PC-3 (cell line): ENCODE measurements around the gene ABCA3. TPM values are rescaled to one million over a fixed set of nuclear protein-coding genes. Genes with fewer than 3 reads are reported as not detected.

Experiments
- ATAC-seq: fragments of 200-7000 bp; cut with Tn5 transposase; 2 replicates; pipeline ENCODE4 v1.9.1; 2020; ENCODE audit warnings: mild to moderate bottlenecking, moderate library complexity
- BruUV-seq: library from RNA; stranded (reverse); fragments of 400-500 nt; replicated peaks from 2 replicates; lab custom pipeline; 2021; lab: Mats Ljungman, UMichigan
- CTCF ChIA-PET: fragments of 300-600 bp; sonication (Branson Sonifier 250); formaldehyde crosslinking; loops from one replicate; lab custom pipeline; 2022; ENCODE audit warnings: antibody characterized with exemption; lab: Charles Lee
- POLR2A ChIA-PET: fragments of 300-600 bp; sonication (Branson Sonifier 250); formaldehyde crosslinking; loops from one replicate; lab custom pipeline; 2022; ENCODE audit warnings: antibody characterized with exemption; ENCODE audit not compliant: unreplicated experiment; lab: Charles Lee
- DNase-seq: peaks from one replicate; pipeline ENCODE4 v3.0.0-alpha.2; 2015
- H2AFZ ChIP-seq: fragments of 300-600 bp; sonication (generic); 2 replicates; pipeline ENCODE4 v1.6.0; 2016; ENCODE audit warnings: antibody characterized with exemption, low read length
- H3F3A ChIP-seq: fragments of 300-600 bp; sonication (generic); one replicate; pipeline ENCODE4 v1.6.0; 2017; ENCODE audit warnings: antibody characterized with exemption, low read length, control low read depth, mild to moderate bottlenecking; ENCODE audit not compliant: unreplicated experiment
- H3K27ac ChIP-seq: fragments of 300-600 bp; sonication (generic); 2 replicates; pipeline ENCODE4 v1.5.1; 2016; ENCODE audit warnings: mild to moderate bottlenecking, low read length
- H3K27me3 ChIP-seq: fragments of 300-600 bp; sonication (generic); 2 replicates; pipeline ENCODE4 v1.6.1; 2016; ENCODE audit warnings: low read length, mixed read lengths
- H3K36me3 ChIP-seq: fragments of 300-600 bp; sonication (generic); 2 replicates; pipeline ENCODE4 v1.6.1; 2016; ENCODE audit warnings: low read depth, mixed run types, low read length, mixed read lengths
- H3K4me1 ChIP-seq: fragments of 300-600 bp; sonication (generic); 2 replicates; pipeline ENCODE4 v1.5.1; 2016; ENCODE audit warnings: low read length; ENCODE audit not compliant: insufficient read depth
- H3K4me2 ChIP-seq: fragments of 300-600 bp; sonication (generic); 2 replicates; pipeline ENCODE4 v1.6.0; 2016; ENCODE audit warnings: low read length
- H3K4me3 ChIP-seq: fragments of 300-600 bp; sonication (generic); 2 replicates; pipeline ENCODE4 v1.5.1; 2016; ENCODE audit warnings: mild to moderate bottlenecking, low read length, mixed read lengths
- H3K79me2 ChIP-seq: fragments of 300-600 bp; sonication (generic); 2 replicates; pipeline ENCODE4 v1.6.1; 2017; ENCODE audit warnings: low read length, mixed read lengths
- H3K9ac ChIP-seq: fragments of 300-600 bp; sonication (generic); 2 replicates; pipeline ENCODE4 v1.6.0; 2016; ENCODE audit warnings: mild to moderate bottlenecking, low read length
- H3K9me2 ChIP-seq: fragments of 300-600 bp; sonication (generic); replicated peaks from 2 replicates; pipeline ENCODE4 v1.6.1; 2016; ENCODE audit warnings: mixed run types, low read length, mixed read lengths
- H3K9me3 ChIP-seq: fragments of 300-600 bp; sonication (generic); 2 replicates; pipeline ENCODE4 v1.6.1; 2016; ENCODE audit warnings: low read length, mixed read lengths
- H4K20me1 ChIP-seq: fragments of 300-600 bp; sonication (generic); 2 replicates; pipeline ENCODE4 v1.6.1; 2016; ENCODE audit warnings: low read length, mixed read lengths
- CTCF ChIP-seq: fragments of 300-600 bp; sonication (generic); conservative IDR thresholded peaks from 2 replicates; pipeline ENCODE4 v1.5.1; 2017; ENCODE audit warnings: antibody characterized with exemption, low read depth, mild to moderate bottlenecking, low read length
- EZH2 ChIP-seq: fragments of 300-600 bp; sonication (generic); IDR thresholded peaks from one replicate; pipeline ENCODE4 v1.6.1; 2017; ENCODE audit warnings: antibody characterized with exemption, mild to moderate bottlenecking, low read length; ENCODE audit not compliant: unreplicated experiment
- EZH2phosphoT487 ChIP-seq: fragments of 300-600 bp; sonication (generic); IDR thresholded peaks from 2 replicates; pipeline ENCODE4 v1.6.1; 2018; ENCODE audit warnings: mild to moderate bottlenecking, antibody characterized with exemption, low read length, borderline replicate concordance
- intact Hi-C: fragments of 100-400 bp; cut with micrococcal nuclease; formaldehyde crosslinking; loops from 2 replicates; pipeline ENCODE4 v1.9.0; 2023
- total RNA-seq: library from RNA; depleted of rRNA; stranded (reverse); fragments of >200 nt; gene quantifications from 2 replicates; pipeline ENCODE4 v1.2.3, GENCODE V29; 2014

Gene ABCA3
- total RNA-seq, 1 experiment from 2014 or later: 11.0 TPM

GRCh38 chr16:2246301-2246885, 94.1 kb downstream of the ABCA3 start:
- no TSS peak for BruUV-seq
- ChIA-PET CTCF (no interaction called here), POLR2A (no interaction called here)
- intact Hi-C loops: no loop called here
- DNase-seq (no peak), ATAC-seq (no peak)
- no peaks in the 10 kb centered on the region for H3F3A ChIP-seq
- H3K9ac ChIP-seq: no peak overlapping the region
- H2AFZ ChIP-seq: no peak overlapping the region
- H3K9me3 ChIP-seq: no peaks in the 10 kb centered on the region
- no peak overlapping the region for H3K4me2 ChIP-seq
- no peaks in the 10 kb centered on the region for H3K27me3 ChIP-seq
- no peaks in the 10 kb centered on the region for H4K20me1 ChIP-seq
- peaks cover 7% of the 10 kb centered on the region; the same call in 1 of the 2 replicates for H3K36me3 ChIP-seq
- TF ChIP-seq EZH2phosphoT487: no peak
- TF ChIP-seq CTCF: no peak
- peaks cover 7% of the 10 kb centered on the region; the same call in 1 of the 2 replicates for H3K4me1 ChIP-seq
- no peak overlapping the region for H3K27ac ChIP-seq
- H3K79me2 ChIP-seq: peaks cover 26% of the 10 kb centered on the region
- no peaks in the 10 kb centered on the region for H3K9me2 ChIP-seq
- no peak overlapping the region for H3K4me3 ChIP-seq

- no peaks in the 10 kb centered on the region for H3K9me2 ChIP-seq
- H3K9ac ChIP-seq: no peak overlapping the region
- CTCF ChIA-PET: no interaction called here
- peaks cover 7% of the 10 kb centered on the region; the same call in 1 of the 2 replicates for H3K4me1 ChIP-seq
- peaks cover 17% of the 10 kb centered on the region for H3K79me2 ChIP-seq
- H3F3A ChIP-seq: no peaks in the 10 kb centered on the region
- H3K27ac ChIP-seq: no peak overlapping the region
- H2AFZ ChIP-seq: no peak overlapping the region
- TF ChIP-seq EZH2: no peak
- no peak for TF ChIP-seq EZH2phosphoT487
- no peak for TF ChIP-seq CTCF
- POLR2A ChIA-PET: interaction anchor here (0.6 kb wide), 1 partner anchor 10 kb away, joined by 3 read pairs; no protein-coding TSS in a partner anchor
- H3K4me3 ChIP-seq: no peak overlapping the region
- no peaks in the 10 kb centered on the region for H3K27me3 ChIP-seq
- H4K20me1 ChIP-seq: no peaks in the 10 kb centered on the region
- no TSS peak for BruUV-seq
- no peak overlapping the region for H3K4me2 ChIP-seq
- DNase-seq (peak; percentile 48), ATAC-seq (peak; percentile 83)
- intact Hi-C loops: no loop called here
- H3K36me3 ChIP-seq: peaks cover 7% of the 10 kb centered on the region; the same call in 1 of the 2 replicates
- H3K9me3 ChIP-seq: no peaks in the 10 kb centered on the region
These were observed 95.4 kb downstream of the ABCA3 start for GRCh38 chr16:2244926-2245795.
